Psoas muscle (tissue), 8 donors: ENCODE data around the gene OBSCN. TPM values are rescaled to one million over a fixed set of nuclear protein-coding genes. Genes with fewer than 3 reads are reported as not detected.

Experiments
- ATAC-seq, 4 donors: fragments of 200-7000 bp; cut with Tn5 transposase; one replicate each; pipeline ENCODE4 v1.9.1; 2020; ENCODE audit warnings: moderate library complexity in 3 of 4, mild to moderate bottlenecking in 2 of 4
- DNase-seq, 2 donors: peaks; one replicate each; pipeline ENCODE4 v3.0.0-alpha.2; 2020
- H3K27ac ChIP-seq: fragments of 200-600 bp; one replicate; pipeline ENCODE4 v1.8.0; 2022
- H3K27me3 ChIP-seq, 3 donors: fragments of 200-600 bp in 1 of 3; one replicate each; pipeline versions ENCODE4 v1.6.1 to v1.8.0; 2013 to 2022; ENCODE audit warnings: low read length in 2 of 3, mild to moderate bottlenecking in 2 of 3, moderate library complexity in 1 of 3; ENCODE audit not compliant: insufficient read depth in 3 of 3
- H3K36me3 ChIP-seq, 2 donors: fragments of 200-600 bp in 1 of 2; one replicate each; pipeline versions ENCODE4 v1.6.1 to v1.8.0; 2013 to 2022; ENCODE audit warnings: low read depth in 1 of 2, mild to moderate bottlenecking in 1 of 2, moderate library complexity in 1 of 2; ENCODE audit not compliant: insufficient read depth in 1 of 2
- H3K4me1 ChIP-seq: fragments of 200-600 bp; one replicate; pipeline ENCODE4 v1.8.0; 2022
- H3K4me3 ChIP-seq: fragments of 200-600 bp; one replicate; pipeline ENCODE4 v1.8.0; 2022; ENCODE audit warnings: mild to moderate bottlenecking
- H3K9me3 ChIP-seq: fragments of 200-600 bp; one replicate; pipeline ENCODE4 v1.8.0; 2022
- WGBS, 3 donors: extraction: QIAGEN DNeasy Blood & Tissue Kit; methylation state at CpG; one replicate each; pipeline versions ENCODE4 v1.1.6 to v1.1.7; 2013; 5-methylcytosine and 5-hydroxymethylcytosine counted together
- intact Hi-C, 2 donors: fragments of 100-400 bp; cut with DNase I; formaldehyde crosslinking; loops; one replicate each; pipeline versions ENCODE4 v1.11.0 to v1.14.2; 2022
- polyA plus RNA-seq, 3 donors: library from polyadenylated mRNA; stranded (reverse); fragments of 200-250 nt; gene quantifications; one replicate each; pipeline ENCODE4 v1.2.3, GENCODE V29; 2013
- total RNA-seq, 4 donors: library from RNA; stranded (reverse); fragmentation: NEBNext Ultra II Directional in 2 of 4; extraction: Animal tissue kit (Norgen Biotek cat#: 25700) in 2 of 4; gene quantifications; one replicate each; pipeline versions ENCODE4 v1.2.1 to v1.2.4, GENCODE V29; 2021 to 2023
- TF ChIP-seq, protein P1 (sequence below): fragments of 200-600 bp; IDR thresholded peaks from one replicate; pipeline ENCODE4 v1.8.0; 2022; ENCODE audit warnings: antibody characterized with exemption
- donor health status: healthy with polysubstance abuse.
- donor health status: DM: no; HTN: no; CAD: no; lungs with moderate emphysema.
- donor health status: Bipolar disorder and iron deficiency.
- donor health status: healthy.
- donor health status: DM: yes; HTN: yes; CAD: no.
- donor health status: DM: no; HTN: no; CAD: no.
- donor health status: DM: no; HTN: no; CAD: no.
- donor health status: DM: yes; HTN: yes; CAD: no.

Gene OBSCN
- total and polyA plus RNA-seq, 7 donors: 397 to 1,869 (median 1,061) TPM

DNA sequence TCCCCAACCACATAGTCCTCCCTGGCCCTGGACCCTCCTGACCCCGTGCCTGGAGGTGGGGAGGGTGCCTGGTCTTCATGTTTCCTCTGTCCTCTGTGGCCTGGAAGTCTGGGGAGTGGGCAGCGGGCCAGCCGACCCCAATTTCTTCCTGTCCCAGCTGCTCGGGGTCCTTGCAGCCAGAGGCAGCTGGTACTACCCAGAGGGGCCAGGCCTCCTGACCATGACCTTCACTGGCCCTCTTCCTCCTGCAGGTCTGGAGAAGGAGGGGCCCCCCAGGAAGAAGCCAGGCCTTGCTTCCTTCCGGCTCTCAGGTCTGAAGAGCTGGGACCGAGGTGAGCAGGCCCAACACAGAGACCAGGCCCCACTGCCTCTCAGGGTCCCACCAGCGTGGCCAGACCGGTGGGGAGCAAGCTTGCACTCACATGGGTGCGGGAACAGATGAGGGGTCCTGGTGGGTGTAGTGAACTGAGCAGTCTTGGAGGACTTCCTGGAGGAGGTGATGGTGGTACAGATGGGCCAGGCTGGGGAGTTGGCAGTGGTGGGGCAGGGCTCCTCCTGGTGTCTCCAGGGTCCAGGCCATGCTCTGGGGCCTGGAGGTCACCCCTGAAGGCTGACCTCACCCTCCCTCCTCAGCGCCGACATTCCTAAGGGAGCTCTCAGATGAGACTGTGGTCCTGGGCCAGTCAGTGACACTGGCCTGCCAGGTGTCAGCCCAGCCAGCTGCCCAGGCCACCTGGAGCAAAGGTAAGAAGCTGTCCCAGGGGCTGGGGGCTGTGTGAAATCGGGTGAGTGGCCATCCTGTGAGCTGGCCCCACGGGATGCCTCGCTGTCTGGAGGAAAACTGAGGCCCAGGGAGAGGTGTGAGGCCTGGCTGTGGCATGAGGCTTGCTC lies 166.1 kb downstream of the OBSCN start:
- Histone ChIP-seq H3K9me3 (no peaks in the 10 kb centered on the region), H3K36me3 (peaks cover 0 to 97% of the 10 kb centered on the region in 2 donors), H3K4me3 (no peak overlapping the region), H3K4me1 (peaks cover 16% of the 10 kb centered on the region), H3K27me3 (no peaks in the 10 kb centered on the region), H3K27ac (peak overlapping the region; percentile 77)
- intact Hi-C loops: no loop called here
- DNase-seq (peak; percentile 11 to 64), ATAC-seq (no peak)
- WGBS, 3 donors: 70 to 73% (median 70%) methylated on average over 14 of the region's 14 CpGs
- TF ChIP-seq, protein P1, sequence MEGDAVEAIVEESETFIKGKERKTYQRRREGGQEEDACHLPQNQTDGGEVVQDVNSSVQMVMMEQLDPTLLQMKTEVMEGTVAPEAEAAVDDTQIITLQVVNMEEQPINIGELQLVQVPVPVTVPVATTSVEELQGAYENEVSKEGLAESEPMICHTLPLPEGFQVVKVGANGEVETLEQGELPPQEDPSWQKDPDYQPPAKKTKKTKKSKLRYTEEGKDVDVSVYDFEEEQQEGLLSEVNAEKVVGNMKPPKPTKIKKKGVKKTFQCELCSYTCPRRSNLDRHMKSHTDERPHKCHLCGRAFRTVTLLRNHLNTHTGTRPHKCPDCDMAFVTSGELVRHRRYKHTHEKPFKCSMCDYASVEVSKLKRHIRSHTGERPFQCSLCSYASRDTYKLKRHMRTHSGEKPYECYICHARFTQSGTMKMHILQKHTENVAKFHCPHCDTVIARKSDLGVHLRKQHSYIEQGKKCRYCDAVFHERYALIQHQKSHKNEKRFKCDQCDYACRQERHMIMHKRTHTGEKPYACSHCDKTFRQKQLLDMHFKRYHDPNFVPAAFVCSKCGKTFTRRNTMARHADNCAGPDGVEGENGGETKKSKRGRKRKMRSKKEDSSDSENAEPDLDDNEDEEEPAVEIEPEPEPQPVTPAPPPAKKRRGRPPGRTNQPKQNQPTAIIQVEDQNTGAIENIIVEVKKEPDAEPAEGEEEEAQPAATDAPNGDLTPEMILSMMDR: no peak

DNA sequence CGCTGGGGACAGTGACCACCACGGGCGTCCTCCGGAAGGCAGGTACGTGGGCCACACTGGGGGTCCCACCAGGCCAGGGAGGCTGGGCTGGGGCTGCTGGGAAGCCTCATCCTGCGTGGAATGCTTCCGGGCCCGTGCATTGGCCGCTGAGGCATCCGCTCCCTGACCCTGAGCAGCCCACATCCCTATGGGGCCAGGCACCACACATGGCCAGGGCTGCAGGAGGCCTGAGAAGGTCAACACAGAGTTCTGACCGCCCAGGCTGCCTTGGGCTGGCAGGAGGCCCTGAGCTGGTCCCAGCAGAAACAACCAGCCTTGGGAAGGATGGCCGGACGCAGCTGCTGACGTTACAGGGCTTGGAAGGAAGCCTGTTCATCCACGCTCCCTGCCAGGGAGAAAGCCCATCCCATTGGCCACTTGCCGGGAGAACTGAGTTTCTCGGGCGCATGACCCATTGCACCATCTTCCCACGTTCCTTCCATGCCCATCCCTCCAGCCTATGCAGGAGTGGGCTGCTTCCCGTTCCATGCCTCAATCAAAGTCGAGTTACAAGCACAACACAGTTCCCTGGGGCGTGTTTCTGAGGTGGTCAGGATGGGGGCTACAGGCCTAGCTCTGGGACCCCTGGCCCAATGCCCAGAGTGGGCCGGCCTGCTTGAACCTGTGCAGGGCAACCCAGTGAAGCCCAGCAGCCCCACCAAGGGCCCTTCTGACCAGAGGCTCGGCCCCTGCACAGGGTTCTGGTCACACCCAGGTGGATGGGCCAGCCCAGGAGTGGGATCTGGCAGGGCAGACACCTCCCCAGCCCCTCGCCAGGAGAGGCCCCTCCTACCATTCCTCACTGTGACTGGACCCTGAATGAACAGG lies 167.1 kb downstream of the OBSCN start:
- Histone ChIP-seq H3K27me3 (no peaks in the 10 kb centered on the region), H3K4me3 (no peak overlapping the region), H3K36me3 (peaks cover 0 to 93% of the 10 kb centered on the region in 2 donors), H3K4me1 (peaks cover 16% of the 10 kb centered on the region), H3K9me3 (no peaks in the 10 kb centered on the region), H3K27ac (peak overlapping the region; percentile 77)
- intact Hi-C loops: no loop called here
- WGBS, 3 donors: 28 to 49% (median 31%) methylated on average over 24 to 25 of the region's 25 CpGs
- ATAC-seq (peak; percentile 61 to 71 (median 65)), DNase-seq (peak; percentile 91 to 95)
- TF ChIP-seq, protein P1: no peak

DNA sequence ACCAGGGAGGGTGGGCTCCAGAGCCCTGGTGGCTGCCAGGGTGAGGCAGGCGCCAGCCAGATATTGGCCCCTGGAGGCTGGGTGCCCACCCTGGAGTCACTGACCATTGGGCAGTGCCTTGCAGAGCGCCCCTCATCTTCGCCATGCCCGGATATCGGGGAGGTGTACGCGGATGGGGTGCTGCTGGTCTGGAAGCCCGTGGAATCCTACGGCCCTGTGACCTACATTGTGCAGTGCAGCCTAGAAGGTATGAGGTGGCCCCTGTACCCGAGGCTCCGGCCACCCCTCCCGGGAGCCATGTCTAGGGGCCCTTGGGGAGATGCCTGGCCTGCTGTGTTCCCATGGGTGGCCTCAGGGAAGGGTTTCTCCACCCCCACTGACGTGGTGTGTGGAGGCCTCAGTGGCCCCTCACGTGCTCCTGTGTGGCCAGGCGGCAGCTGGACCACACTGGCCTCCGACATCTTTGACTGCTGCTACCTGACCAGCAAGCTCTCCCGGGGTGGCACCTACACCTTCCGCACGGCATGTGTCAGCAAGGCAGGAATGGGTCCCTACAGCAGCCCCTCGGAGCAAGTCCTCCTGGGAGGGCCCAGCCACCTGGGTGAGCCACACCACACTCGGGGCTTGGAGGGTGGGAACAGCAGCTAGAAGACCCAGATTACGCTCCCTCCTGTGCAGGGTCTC lies 167.9 kb downstream of the OBSCN start:
- ATAC-seq (no peak), DNase-seq (peak; percentile 18 to 51)
- Histone ChIP-seq H3K9me3 (no peaks in the 10 kb centered on the region), H3K36me3 (peaks cover 0 to 85% of the 10 kb centered on the region in 2 donors), H3K4me1 (peaks cover 11% of the 10 kb centered on the region), H3K27me3 (no peaks in the 10 kb centered on the region), H3K27ac (peak overlapping the region; percentile 77), H3K4me3 (no peak overlapping the region)
- intact Hi-C loops: no loop called here
- WGBS, 3 donors: 91 to 93% (median 92%) methylated on average over 21 to 22 of the region's 22 CpGs
- TF ChIP-seq, protein P1: no peak

DNA sequence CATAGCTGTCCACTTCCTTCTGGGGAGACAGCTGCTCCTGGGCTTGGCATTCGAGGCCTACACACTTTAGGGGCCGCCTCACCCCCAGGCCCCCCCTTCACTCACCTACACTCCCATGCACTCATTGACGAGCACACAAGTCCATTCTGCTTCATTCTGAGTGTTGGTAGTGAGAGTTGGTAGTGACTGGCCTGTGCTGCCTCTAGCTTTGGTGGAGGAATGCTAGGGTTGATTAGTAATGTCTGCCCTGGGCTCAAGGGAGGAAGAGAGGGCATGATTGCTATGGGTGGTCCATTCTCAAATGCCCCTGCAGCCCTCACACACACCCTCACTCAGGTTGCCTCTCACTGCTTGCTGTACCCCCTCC lies 168.4 kb downstream of the OBSCN start:
- Histone ChIP-seq H3K27me3 (no peaks in the 10 kb centered on the region), H3K36me3 (peaks cover 0 to 80% of the 10 kb centered on the region in 2 donors), H3K27ac (no peak overlapping the region), H3K9me3 (no peaks in the 10 kb centered on the region), H3K4me1 (peaks cover 11% of the 10 kb centered on the region), H3K4me3 (no peak overlapping the region)
- no peak for ATAC-seq
- WGBS, 3 donors: 71 to 88% (median 77%) methylated on average over 3 of the region's 3 CpGs
- TF ChIP-seq, protein P1: no peak
- DNase-seq: no peak
- intact Hi-C loops: no loop called here
